GM18526 (cell line): ENCODE measurements around the gene MRTFA.

Experiments
- POLR2A ChIP-seq: IDR thresholded peaks from 3 replicates; pipeline ENCODE4 v1.6.1; 2011; ENCODE audit not compliant: insufficient read length; ENCODE audit errors: extremely low read depth

MRTFA gene

DNA sequence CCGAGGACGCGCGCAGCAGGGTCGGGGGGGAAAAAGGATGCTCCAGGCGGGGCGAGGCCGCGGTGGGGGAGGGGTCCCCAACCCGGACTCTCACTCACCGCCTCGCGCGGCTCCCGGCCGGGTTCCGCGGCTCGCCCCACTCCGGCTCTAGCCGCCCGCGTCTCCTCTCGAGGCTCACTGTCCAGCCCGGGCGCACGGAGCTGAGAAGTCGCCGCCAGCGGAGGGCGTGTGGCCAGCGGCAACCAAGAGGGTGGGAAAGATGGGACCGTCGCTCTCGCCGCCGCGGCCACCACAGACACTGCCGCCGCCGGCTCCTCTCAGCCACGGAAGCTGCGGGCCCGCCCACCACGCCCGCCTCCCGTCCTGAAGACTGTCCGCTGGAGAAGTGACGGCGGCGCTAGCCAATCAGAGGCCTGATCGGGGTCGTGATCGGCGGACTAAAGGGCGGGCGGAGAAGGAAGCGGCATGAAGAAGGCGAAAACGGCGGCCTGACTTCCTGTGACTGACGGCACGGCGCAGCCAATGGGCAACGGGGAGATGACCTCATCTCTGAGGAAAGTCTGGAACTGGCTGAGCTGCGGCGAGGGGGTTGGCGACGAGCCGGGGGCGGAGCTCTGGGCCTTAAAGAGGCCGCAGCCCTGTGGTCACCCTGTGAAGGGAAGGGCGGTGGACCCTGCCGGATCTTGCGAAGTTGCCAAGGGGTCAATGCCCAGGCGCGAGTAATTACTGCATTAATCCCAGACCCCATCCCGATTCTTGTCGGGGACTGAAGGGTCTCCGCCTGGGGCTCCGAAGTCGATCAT is at the start of gene MRTFA:
Gene MRTFA (minus strand): TSS at position 340 of the 803 bp plus-strand sequence.
- TF ChIP-seq POLR2A: peak; percentile 84

DNA sequence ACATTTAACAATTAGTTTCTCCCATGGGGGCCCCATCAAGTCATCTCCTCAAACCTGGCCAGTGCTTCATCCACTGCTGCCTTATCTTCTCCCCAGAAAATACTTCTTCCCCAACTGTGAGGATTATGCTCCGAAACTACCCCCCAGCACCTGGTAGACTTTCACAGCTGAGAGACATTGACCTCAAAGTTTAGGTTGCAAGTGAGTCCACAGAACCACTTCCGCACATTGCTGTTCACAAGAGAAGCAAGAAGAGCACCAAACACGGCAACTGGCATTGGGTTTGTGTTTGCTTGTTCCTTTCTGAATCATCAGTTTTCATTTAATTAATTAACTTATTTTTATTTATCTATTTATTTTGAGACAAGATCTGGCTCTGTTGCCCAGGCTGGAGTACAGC is 48.9 kb upstream of the MRTFA start:
- TF ChIP-seq POLR2A: no peak

- no peak for TF ChIP-seq POLR2A
These were observed 48.2 kb upstream of the MRTFA start for GRCh38 chr22:40684728-40685127.

GRCh38 chr22:40681451-40681850 is 44.9 kb upstream of the MRTFA start:
- TF ChIP-seq POLR2A: no peak

- TF ChIP-seq POLR2A: no peak
These were observed 44.3 kb upstream of the MRTFA start for GRCh38 chr22:40680819-40681183.

- no peak for TF ChIP-seq POLR2A
These were observed 43.7 kb upstream of the MRTFA start for GRCh38 chr22:40679964-40680818.

GRCh38 chr22:40679249-40679963 is 42.9 kb upstream of the MRTFA start, which contains the start of gene MCHR1:
TSS of gene MCHR1 (plus strand) at chr22:40679484. CDS start at chr22:40679653, 169 bp downstream.
- no peak for TF ChIP-seq POLR2A

- TF ChIP-seq POLR2A: no peak
These were observed 42.2 kb upstream of the MRTFA start for GRCh38 chr22:40678493-40679248.

- no peak for TF ChIP-seq POLR2A
These were observed 40.1 kb upstream of the MRTFA start for GRCh38 chr22:40676644-40677043.

DNA sequence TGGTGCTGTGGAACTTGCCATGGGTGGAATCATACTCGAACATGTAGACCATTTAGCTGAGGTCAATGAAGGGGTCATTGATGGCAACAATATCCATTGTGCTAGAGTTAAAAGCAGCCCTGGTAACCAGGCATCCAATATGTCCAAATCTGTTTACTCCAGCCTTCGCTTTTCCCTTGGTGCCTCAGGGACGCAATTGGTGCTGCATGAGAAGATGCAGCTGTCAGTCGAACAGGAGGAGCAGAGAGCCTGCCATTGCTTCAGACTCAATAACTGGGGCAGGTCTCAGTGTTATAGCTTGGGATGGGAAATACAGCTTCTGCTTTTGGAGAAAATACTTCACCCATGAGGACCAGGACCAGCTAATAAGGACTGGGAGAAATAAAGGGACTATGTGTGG is 37.8 kb upstream of the MRTFA start:
- no peak for TF ChIP-seq POLR2A

- TF ChIP-seq POLR2A: no peak
These were observed 36.5 kb upstream of the MRTFA start for GRCh38 chr22:40673017-40673416.

- no peak for TF ChIP-seq POLR2A
These were observed 35.4 kb upstream of the MRTFA start for GRCh38 chr22:40671796-40672360.

DNA sequence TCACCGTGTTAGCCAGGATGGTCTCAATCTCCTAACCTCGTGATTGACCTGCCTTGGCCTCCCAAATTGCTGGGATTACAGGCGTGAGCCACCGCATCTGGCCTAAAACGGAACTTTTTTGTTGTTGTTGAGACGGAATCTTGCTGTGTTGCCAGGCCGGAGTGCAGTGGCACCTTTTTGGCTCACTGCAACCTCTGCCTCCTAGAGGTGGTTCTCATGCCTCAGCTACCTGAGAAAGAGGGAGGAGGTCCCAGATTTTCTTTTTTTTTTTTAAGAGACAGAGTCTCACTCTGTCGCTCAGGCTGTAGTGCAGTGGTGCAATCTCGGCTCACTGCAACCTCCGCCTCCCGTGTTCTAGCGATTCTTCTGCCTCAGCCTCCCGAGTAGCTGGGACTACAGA is 34.9 kb upstream of the MRTFA start:
- TF ChIP-seq POLR2A: no peak

GRCh38 chr22:40670058-40670457 is 33.5 kb upstream of the MRTFA start:
- TF ChIP-seq POLR2A: no peak

DNA sequence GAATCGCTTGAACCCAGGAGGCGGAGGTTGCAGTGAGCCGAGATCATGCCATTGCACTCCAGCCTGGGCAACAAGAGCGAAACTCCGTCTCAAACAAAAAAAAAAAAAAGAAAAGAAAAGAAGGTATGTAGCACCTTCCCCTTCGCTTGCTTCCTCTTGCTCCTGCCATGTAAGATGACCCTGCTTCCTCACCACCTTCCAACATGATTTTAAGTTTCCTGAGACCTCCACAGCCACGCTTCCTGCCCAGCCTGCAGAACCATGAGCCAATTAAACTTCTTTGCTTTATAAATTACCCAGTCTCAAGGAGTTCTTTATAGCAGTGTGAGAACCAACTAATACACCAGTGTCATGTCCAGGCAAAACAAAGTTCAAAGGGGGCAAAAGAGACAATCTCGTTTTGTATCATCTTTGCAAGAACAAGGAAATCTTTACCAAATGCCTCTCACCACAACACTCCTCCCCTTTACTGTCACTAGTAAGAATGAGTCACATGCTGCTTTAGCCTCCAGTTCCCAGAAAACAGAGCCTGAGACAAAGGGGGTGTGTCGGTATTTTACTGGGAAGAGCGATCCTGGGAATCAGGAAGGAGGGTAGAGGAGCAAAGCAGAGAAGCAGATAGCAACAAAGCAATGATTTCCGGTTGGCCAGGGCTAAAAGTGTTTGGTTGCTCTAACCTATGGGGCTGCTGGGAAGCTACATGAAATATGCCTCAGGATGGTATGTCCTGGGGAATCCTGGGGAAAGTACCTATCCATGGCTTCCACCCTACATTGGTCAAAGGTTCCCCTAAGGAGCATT is 32.3 kb upstream of the MRTFA start:
- no peak for TF ChIP-seq POLR2A
